ENCODE measurements around the gene NDUFB7. TPM values are rescaled to one million over a fixed set of nuclear protein-coding genes. Genes with fewer than 3 reads are reported as not detected.

NDUFB7 gene
- total RNA-seq, 1 donor from 2014 or later: 158 TPM

DNA sequence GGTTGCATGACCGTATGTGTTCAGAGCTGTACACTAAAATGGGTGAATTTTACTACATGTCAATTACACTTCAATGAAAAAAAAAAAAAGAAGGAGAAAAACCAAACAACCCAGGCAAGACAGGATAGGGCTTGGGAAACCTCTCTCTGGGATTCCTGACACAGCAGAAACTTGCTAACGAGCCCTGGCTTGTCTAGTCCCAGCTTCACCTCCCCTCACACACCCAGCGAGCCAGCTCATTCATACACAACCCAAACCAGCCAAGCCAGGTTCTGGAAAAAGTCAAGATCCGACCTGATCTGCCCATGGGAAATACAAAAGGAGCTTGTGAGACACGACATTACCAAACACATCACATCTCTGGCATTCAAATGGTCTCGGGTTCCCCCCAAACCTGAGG, 46.1 kb downstream of the NDUFB7 start:
- no peak for DNase-seq (ENCODE audit: extremely low spot score, unreplicated experiment)
- Mint-ChIP-seq H3K4me1 (ENCODE audit: unreplicated experiment) (peaks cover 12% of the 10 kb centered on the region), H3K36me3 (ENCODE audit: unreplicated experiment) (no peaks in the 10 kb centered on the region), H3K4me3 (ENCODE audit: unreplicated experiment) (no peak overlapping the region), H3K27ac (ENCODE audit: unreplicated experiment) (no peak overlapping the region), H3K27me3 (ENCODE audit: unreplicated experiment) (no peaks in the 10 kb centered on the region), H3K9me3 (ENCODE audit: unreplicated experiment) (no peaks in the 10 kb centered on the region)
- no peak for TF ChIP-seq CTCF (IDR thresholded peaks at IDR 0.05)

- Mint-ChIP-seq H3K27me3 (ENCODE audit: unreplicated experiment) (no peaks in the 10 kb centered on the region), H3K36me3 (ENCODE audit: unreplicated experiment) (peaks cover 12% of the 10 kb centered on the region), H3K4me1 (ENCODE audit: unreplicated experiment) (peaks cover 22% of the 10 kb centered on the region), H3K27ac (ENCODE audit: unreplicated experiment) (no peak overlapping the region), H3K4me3 (ENCODE audit: unreplicated experiment) (no peak overlapping the region), H3K9me3 (ENCODE audit: unreplicated experiment) (no peaks in the 10 kb centered on the region)
- no peak for TF ChIP-seq CTCF (IDR thresholded peaks at IDR 0.05)
- no peak for DNase-seq (ENCODE audit: extremely low spot score, unreplicated experiment)
Measured at GRCh38 chr19:14520543-14520942, 51.3 kb downstream of the NDUFB7 start.

- Mint-ChIP-seq H3K4me1 (ENCODE audit: unreplicated experiment) (peaks cover 28% of the 10 kb centered on the region), H3K9me3 (ENCODE audit: unreplicated experiment) (no peaks in the 10 kb centered on the region), H3K4me3 (ENCODE audit: unreplicated experiment) (peak overlapping the region; percentile 49), H3K27me3 (ENCODE audit: unreplicated experiment) (no peaks in the 10 kb centered on the region), H3K36me3 (ENCODE audit: unreplicated experiment) (peaks cover 18% of the 10 kb centered on the region), H3K27ac (ENCODE audit: unreplicated experiment) (peak overlapping the region; percentile 79)
- no peak for TF ChIP-seq CTCF (IDR thresholded peaks at IDR 0.05)
- no peak for DNase-seq (ENCODE audit: extremely low spot score, unreplicated experiment)
Measured at GRCh38 chr19:14519860-14520407, 51.9 kb downstream of the NDUFB7 start.

- Mint-ChIP-seq H3K4me1 (ENCODE audit: unreplicated experiment) (peaks cover 33% of the 10 kb centered on the region), H3K27me3 (ENCODE audit: unreplicated experiment) (no peaks in the 10 kb centered on the region), H3K27ac (ENCODE audit: unreplicated experiment) (peak overlapping the region; percentile 90), H3K4me3 (ENCODE audit: unreplicated experiment) (peak overlapping the region; percentile 49), H3K9me3 (ENCODE audit: unreplicated experiment) (no peaks in the 10 kb centered on the region), H3K36me3 (ENCODE audit: unreplicated experiment) (peaks cover 24% of the 10 kb centered on the region)
- no peak for DNase-seq (ENCODE audit: extremely low spot score, unreplicated experiment)
- no peak for TF ChIP-seq CTCF (IDR thresholded peaks at IDR 0.05)
Measured at GRCh38 chr19:14519245-14519859, 52.5 kb downstream of the NDUFB7 start.

DNA sequence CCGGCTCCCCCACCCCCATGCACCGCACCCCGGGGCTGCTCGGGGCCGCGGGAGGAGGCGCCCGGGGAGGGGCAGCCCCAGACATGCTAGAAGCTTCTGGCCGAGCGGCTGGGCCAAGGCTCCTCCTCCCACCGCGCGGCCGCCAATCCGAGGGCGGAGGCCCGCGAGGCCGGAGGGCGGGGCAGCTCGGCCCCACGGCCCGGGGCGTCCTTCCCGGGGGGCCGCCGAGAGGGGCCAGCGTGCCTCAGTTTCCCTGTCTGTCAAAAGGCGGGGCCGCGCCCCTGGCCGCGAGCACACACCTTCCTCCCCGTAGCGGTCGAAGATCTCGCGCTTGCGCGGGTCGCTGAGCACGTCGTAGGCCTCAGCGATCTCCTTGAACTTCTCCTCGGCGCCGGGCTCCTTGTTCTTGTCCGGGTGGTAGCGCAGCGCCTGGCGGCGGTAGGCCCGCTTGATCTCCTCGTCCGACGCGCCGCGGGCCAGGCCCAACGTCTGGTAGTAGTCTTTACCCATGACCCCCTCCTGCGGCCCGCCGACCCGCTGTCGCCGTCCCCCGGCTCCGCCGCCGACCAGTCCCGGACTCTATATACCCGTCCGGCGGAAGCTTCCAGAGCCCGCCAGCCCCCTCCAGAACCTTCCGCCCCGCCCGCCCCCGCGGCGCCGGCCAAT, 53.9 kb downstream of the NDUFB7 start, which contains the start of gene DNAJB1:
Gene DNAJB1 (minus strand): TSS at position 558 of the 666 bp plus-strand sequence. CDS start 48 bp downstream, at position 510.
- Mint-ChIP-seq H3K36me3 (ENCODE audit: unreplicated experiment) (peaks cover 24% of the 10 kb centered on the region), H3K4me3 (ENCODE audit: unreplicated experiment) (peak within 1 kb of the TSS; percentile 91), H3K4me1 (ENCODE audit: unreplicated experiment) (peaks cover 35% of the 10 kb centered on the region), H3K9me3 (ENCODE audit: unreplicated experiment) (no peaks in the 10 kb centered on the region), H3K27me3 (ENCODE audit: unreplicated experiment) (no peaks in the 10 kb centered on the region), H3K27ac (ENCODE audit: unreplicated experiment) (peak within 1 kb of the TSS; percentile 96)
- no peak for TF ChIP-seq CTCF (IDR thresholded peaks at IDR 0.05)
- DNase-seq (ENCODE audit: extremely low spot score, unreplicated experiment): peak; percentile 93

Measured in osteocyte (in vitro differentiated cells).